Panc1 (cell line): ENCODE results near the gene CASP6.

Experiments
- POLR2AphosphoS5 ChIP-seq: IDR thresholded peaks from 2 replicates; pipeline ENCODE4 v1.6.1; 2012; ENCODE audit warnings: mild to moderate bottlenecking, low read depth, low read length, moderate library complexity
- SIN3A ChIP-seq: IDR thresholded peaks from 2 replicates; pipeline ENCODE4 v1.6.1; 2012; ENCODE audit warnings: low read depth, mild to moderate bottlenecking, low read length, moderate library complexity, borderline replicate concordance; ENCODE audit not compliant: insufficient read depth
- TF ChIP-seq, protein P1 (sequence below): fragments of 450-650 bp; IDR thresholded peaks from 2 replicates; pipeline ENCODE4 v1.5.1; 2017; ENCODE audit warnings: mild to moderate bottlenecking
- TF ChIP-seq, protein P2 (sequence below), 2 experiments: IDR thresholded peaks; 2 replicates each; pipeline ENCODE4 v1.6.1; 2011 to 2012; ENCODE audit warnings: low read depth in 2 of 2, control low read depth in 1 of 2, low read length in 1 of 2, mild to moderate bottlenecking in 1 of 2, moderate library complexity in 1 of 2; ENCODE audit not compliant: insufficient read depth in 1 of 2

DNA sequence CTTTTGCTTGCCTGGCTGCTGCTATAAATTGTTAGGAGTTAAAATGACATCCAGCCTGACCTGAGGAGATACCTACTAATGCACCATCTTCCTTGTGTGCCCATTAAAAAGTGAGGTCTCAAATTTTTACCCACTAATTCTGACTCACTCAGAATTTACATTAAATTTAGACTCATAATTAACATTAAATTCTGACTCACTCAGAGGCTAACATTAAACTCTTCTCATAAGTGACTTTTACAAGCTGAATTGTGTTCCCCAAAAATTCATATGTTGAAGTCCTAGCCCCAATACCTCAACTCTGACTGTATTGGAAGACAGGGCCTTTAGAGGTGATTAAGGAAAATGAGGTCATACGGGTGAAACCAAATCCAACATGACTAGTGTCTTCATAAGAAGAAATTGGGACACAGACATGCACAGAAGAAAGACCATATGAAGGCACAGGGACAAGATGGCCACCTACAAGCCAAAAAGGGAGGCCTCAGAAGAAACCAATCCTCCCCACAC, 11.8 kb downstream of the CASP6 start:
- TF ChIP-seq, protein P1, sequence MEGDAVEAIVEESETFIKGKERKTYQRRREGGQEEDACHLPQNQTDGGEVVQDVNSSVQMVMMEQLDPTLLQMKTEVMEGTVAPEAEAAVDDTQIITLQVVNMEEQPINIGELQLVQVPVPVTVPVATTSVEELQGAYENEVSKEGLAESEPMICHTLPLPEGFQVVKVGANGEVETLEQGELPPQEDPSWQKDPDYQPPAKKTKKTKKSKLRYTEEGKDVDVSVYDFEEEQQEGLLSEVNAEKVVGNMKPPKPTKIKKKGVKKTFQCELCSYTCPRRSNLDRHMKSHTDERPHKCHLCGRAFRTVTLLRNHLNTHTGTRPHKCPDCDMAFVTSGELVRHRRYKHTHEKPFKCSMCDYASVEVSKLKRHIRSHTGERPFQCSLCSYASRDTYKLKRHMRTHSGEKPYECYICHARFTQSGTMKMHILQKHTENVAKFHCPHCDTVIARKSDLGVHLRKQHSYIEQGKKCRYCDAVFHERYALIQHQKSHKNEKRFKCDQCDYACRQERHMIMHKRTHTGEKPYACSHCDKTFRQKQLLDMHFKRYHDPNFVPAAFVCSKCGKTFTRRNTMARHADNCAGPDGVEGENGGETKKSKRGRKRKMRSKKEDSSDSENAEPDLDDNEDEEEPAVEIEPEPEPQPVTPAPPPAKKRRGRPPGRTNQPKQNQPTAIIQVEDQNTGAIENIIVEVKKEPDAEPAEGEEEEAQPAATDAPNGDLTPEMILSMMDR = no peak
- TF ChIP-seq POLR2AphosphoS5 = no peak
- TF ChIP-seq SIN3A = no peak
- TF ChIP-seq, protein P2, sequence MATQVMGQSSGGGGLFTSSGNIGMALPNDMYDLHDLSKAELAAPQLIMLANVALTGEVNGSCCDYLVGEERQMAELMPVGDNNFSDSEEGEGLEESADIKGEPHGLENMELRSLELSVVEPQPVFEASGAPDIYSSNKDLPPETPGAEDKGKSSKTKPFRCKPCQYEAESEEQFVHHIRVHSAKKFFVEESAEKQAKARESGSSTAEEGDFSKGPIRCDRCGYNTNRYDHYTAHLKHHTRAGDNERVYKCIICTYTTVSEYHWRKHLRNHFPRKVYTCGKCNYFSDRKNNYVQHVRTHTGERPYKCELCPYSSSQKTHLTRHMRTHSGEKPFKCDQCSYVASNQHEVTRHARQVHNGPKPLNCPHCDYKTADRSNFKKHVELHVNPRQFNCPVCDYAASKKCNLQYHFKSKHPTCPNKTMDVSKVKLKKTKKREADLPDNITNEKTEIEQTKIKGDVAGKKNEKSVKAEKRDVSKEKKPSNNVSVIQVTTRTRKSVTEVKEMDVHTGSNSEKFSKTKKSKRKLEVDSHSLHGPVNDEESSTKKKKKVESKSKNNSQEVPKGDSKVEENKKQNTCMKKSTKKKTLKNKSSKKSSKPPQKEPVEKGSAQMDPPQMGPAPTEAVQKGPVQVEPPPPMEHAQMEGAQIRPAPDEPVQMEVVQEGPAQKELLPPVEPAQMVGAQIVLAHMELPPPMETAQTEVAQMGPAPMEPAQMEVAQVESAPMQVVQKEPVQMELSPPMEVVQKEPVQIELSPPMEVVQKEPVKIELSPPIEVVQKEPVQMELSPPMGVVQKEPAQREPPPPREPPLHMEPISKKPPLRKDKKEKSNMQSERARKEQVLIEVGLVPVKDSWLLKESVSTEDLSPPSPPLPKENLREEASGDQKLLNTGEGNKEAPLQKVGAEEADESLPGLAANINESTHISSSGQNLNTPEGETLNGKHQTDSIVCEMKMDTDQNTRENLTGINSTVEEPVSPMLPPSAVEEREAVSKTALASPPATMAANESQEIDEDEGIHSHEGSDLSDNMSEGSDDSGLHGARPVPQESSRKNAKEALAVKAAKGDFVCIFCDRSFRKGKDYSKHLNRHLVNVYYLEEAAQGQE (IDR thresholded peaks at IDR 0.05; ENCODE audit: insufficient read depth in 1 of 2, low read depth in 2 of 2, low read length in 1 of 2) = no peak
